PC-3 (cell line): ENCODE results near the gene KLHL8. TPM values are rescaled to one million over a fixed set of nuclear protein-coding genes. Genes with fewer than 3 reads are reported as not detected.

ENCODE experiments used
- ATAC-seq: fragments of 200-7000 bp; cut with Tn5 transposase; 2 replicates; pipeline ENCODE4 v1.9.1; 2020; ENCODE audit warnings: mild to moderate bottlenecking, moderate library complexity
- BruUV-seq: library from RNA; stranded (reverse); fragments of 400-500 nt; replicated peaks from 2 replicates; lab custom pipeline; 2021; lab: Mats Ljungman, UMichigan
- CTCF ChIA-PET: fragments of 300-600 bp; sonication (Branson Sonifier 250); formaldehyde crosslinking; loops from one replicate; lab custom pipeline; 2022; ENCODE audit warnings: antibody characterized with exemption; lab: Charles Lee
- POLR2A ChIA-PET: fragments of 300-600 bp; sonication (Branson Sonifier 250); formaldehyde crosslinking; loops from one replicate; lab custom pipeline; 2022; ENCODE audit warnings: antibody characterized with exemption; ENCODE audit not compliant: unreplicated experiment; lab: Charles Lee
- DNase-seq: peaks from one replicate; pipeline ENCODE4 v3.0.0-alpha.2; 2015
- H2AFZ ChIP-seq: fragments of 300-600 bp; sonication (generic); 2 replicates; pipeline ENCODE4 v1.6.0; 2016; ENCODE audit warnings: antibody characterized with exemption, low read length
- H3F3A ChIP-seq: fragments of 300-600 bp; sonication (generic); one replicate; pipeline ENCODE4 v1.6.0; 2017; ENCODE audit warnings: antibody characterized with exemption, low read length, control low read depth, mild to moderate bottlenecking; ENCODE audit not compliant: unreplicated experiment
- H3K27ac ChIP-seq: fragments of 300-600 bp; sonication (generic); 2 replicates; pipeline ENCODE4 v1.5.1; 2016; ENCODE audit warnings: mild to moderate bottlenecking, low read length
- H3K27me3 ChIP-seq: fragments of 300-600 bp; sonication (generic); 2 replicates; pipeline ENCODE4 v1.6.1; 2016; ENCODE audit warnings: low read length, mixed read lengths
- H3K36me3 ChIP-seq: fragments of 300-600 bp; sonication (generic); 2 replicates; pipeline ENCODE4 v1.6.1; 2016; ENCODE audit warnings: low read depth, mixed run types, low read length, mixed read lengths
- H3K4me1 ChIP-seq: fragments of 300-600 bp; sonication (generic); 2 replicates; pipeline ENCODE4 v1.5.1; 2016; ENCODE audit warnings: low read length; ENCODE audit not compliant: insufficient read depth
- H3K4me2 ChIP-seq: fragments of 300-600 bp; sonication (generic); 2 replicates; pipeline ENCODE4 v1.6.0; 2016; ENCODE audit warnings: low read length
- H3K4me3 ChIP-seq: fragments of 300-600 bp; sonication (generic); 2 replicates; pipeline ENCODE4 v1.5.1; 2016; ENCODE audit warnings: mild to moderate bottlenecking, low read length, mixed read lengths
- H3K79me2 ChIP-seq: fragments of 300-600 bp; sonication (generic); 2 replicates; pipeline ENCODE4 v1.6.1; 2017; ENCODE audit warnings: low read length, mixed read lengths
- H3K9ac ChIP-seq: fragments of 300-600 bp; sonication (generic); 2 replicates; pipeline ENCODE4 v1.6.0; 2016; ENCODE audit warnings: mild to moderate bottlenecking, low read length
- H3K9me2 ChIP-seq: fragments of 300-600 bp; sonication (generic); replicated peaks from 2 replicates; pipeline ENCODE4 v1.6.1; 2016; ENCODE audit warnings: mixed run types, low read length, mixed read lengths
- H3K9me3 ChIP-seq: fragments of 300-600 bp; sonication (generic); 2 replicates; pipeline ENCODE4 v1.6.1; 2016; ENCODE audit warnings: low read length, mixed read lengths
- H4K20me1 ChIP-seq: fragments of 300-600 bp; sonication (generic); 2 replicates; pipeline ENCODE4 v1.6.1; 2016; ENCODE audit warnings: low read length, mixed read lengths
- EZH2 ChIP-seq: fragments of 300-600 bp; sonication (generic); IDR thresholded peaks from one replicate; pipeline ENCODE4 v1.6.1; 2017; ENCODE audit warnings: antibody characterized with exemption, mild to moderate bottlenecking, low read length; ENCODE audit not compliant: unreplicated experiment
- EZH2phosphoT487 ChIP-seq: fragments of 300-600 bp; sonication (generic); IDR thresholded peaks from 2 replicates; pipeline ENCODE4 v1.6.1; 2018; ENCODE audit warnings: mild to moderate bottlenecking, antibody characterized with exemption, low read length, borderline replicate concordance
- intact Hi-C: fragments of 100-400 bp; cut with micrococcal nuclease; formaldehyde crosslinking; loops from 2 replicates; pipeline ENCODE4 v1.9.0; 2023
- total RNA-seq: library from RNA; depleted of rRNA; stranded (reverse); fragments of >200 nt; gene quantifications from 2 replicates; pipeline ENCODE4 v1.2.3, GENCODE V29; 2014
- TF ChIP-seq, protein P1 (sequence below): fragments of 300-600 bp; sonication (generic); conservative IDR thresholded peaks from 2 replicates; pipeline ENCODE4 v1.5.1; 2017; ENCODE audit warnings: antibody characterized with exemption, low read depth, mild to moderate bottlenecking, low read length

The KLHL8 gene
- total RNA-seq, 1 experiment from 2014 or later: 5.6 TPM

DNA sequence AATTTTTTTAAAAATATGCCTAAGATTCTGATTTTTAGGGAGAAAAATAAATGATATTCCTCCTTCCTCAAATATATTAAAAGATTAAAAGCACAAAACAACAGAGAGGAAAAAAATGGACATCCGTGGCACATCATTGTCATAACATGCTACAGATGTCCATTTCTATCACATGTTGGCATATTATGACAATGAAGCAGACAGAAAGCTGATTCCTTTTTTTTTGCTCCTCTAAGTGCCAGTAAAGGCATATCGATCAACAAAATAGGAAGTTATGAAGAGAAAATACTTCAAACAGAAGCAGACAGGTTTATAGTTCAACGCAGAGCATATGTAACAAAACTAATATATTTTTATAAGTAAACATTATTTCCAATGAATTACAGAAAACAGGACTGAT lies 11.2 kb downstream of the KLHL8 start:
- Histone ChIP-seq H3K27ac (no peak overlapping the region), H3K4me3 (no peak overlapping the region), H3K27me3 (no peaks in the 10 kb centered on the region), H3K36me3 (no peaks in the 10 kb centered on the region), H3K9me2 (no peaks in the 10 kb centered on the region), H3K79me2 (0 out of 2 replicates have a peak, but pooled peaks cover 5% of the 10 kb centered on the region), H3K9ac (no peak overlapping the region), H3K9me3 (no peaks in the 10 kb centered on the region), H3F3A (no peaks in the 10 kb centered on the region), H3K4me1 (no peaks in the 10 kb centered on the region), H4K20me1 (no peaks in the 10 kb centered on the region), H3K4me2 (no peak overlapping the region), H2AFZ (no peak overlapping the region)
- TF ChIP-seq EZH2phosphoT487 (no peak), EZH2 (no peak)
- TF ChIP-seq, protein P1, sequence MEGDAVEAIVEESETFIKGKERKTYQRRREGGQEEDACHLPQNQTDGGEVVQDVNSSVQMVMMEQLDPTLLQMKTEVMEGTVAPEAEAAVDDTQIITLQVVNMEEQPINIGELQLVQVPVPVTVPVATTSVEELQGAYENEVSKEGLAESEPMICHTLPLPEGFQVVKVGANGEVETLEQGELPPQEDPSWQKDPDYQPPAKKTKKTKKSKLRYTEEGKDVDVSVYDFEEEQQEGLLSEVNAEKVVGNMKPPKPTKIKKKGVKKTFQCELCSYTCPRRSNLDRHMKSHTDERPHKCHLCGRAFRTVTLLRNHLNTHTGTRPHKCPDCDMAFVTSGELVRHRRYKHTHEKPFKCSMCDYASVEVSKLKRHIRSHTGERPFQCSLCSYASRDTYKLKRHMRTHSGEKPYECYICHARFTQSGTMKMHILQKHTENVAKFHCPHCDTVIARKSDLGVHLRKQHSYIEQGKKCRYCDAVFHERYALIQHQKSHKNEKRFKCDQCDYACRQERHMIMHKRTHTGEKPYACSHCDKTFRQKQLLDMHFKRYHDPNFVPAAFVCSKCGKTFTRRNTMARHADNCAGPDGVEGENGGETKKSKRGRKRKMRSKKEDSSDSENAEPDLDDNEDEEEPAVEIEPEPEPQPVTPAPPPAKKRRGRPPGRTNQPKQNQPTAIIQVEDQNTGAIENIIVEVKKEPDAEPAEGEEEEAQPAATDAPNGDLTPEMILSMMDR: no peak
- no TSS peak for BruUV-seq
- ChIA-PET CTCF (interaction anchor here (0.5 kb wide), 1 partner anchor 95 kb away, joined by 6 read pairs; no protein-coding TSS in a partner anchor), POLR2A (no interaction called here)
- intact Hi-C loops: no loop called here
- DNase-seq (no peak), ATAC-seq (no peak)

DNA sequence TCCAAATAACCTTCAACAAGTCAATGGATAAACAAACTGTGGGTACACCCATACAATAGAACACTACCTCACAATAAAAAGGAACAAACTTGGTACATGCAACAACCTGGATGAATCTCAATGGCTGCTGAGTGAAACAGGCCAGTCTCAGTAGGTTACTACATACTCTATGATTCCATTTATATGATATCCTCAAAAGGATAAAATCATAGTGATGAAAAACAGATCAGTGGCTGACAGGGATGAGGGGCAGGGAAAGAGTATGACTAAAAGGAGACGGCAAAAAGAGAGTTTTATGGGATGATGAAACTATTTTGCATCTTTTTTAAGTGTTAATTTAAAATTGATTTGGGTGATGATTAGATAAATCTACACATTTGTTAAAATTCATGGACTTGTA lies 15.9 kb downstream of the KLHL8 start:
- intact Hi-C loops: no loop called here
- Histone ChIP-seq H4K20me1 (no peaks in the 10 kb centered on the region), H3K27ac (no peak overlapping the region), H2AFZ (no peak overlapping the region), H3K4me2 (no peak overlapping the region), H3K4me3 (no peak overlapping the region), H3K79me2 (peaks cover 19% of the 10 kb centered on the region), H3K9ac (no peak overlapping the region), H3K36me3 (no peaks in the 10 kb centered on the region), H3K9me3 (no peaks in the 10 kb centered on the region), H3F3A (no peaks in the 10 kb centered on the region), H3K9me2 (no peaks in the 10 kb centered on the region), H3K27me3 (no peaks in the 10 kb centered on the region), H3K4me1 (no peaks in the 10 kb centered on the region)
- TF ChIP-seq EZH2 (no peak), EZH2phosphoT487 (no peak)
- TF ChIP-seq, protein P1: no peak
- ChIA-PET CTCF (no interaction called here), POLR2A (no interaction called here)
- DNase-seq (no peak), ATAC-seq (no peak)
- no TSS peak for BruUV-seq

- Histone ChIP-seq H3K27ac (no peak overlapping the region), H3K36me3 (no peaks in the 10 kb centered on the region), H3K4me2 (no peak overlapping the region), H3K9ac (no peak overlapping the region), H2AFZ (no peak overlapping the region), H3K4me1 (no peaks in the 10 kb centered on the region), H3K9me2 (no peaks in the 10 kb centered on the region), H4K20me1 (no peaks in the 10 kb centered on the region), H3K79me2 (peaks cover 20% of the 10 kb centered on the region), H3K4me3 (no peak overlapping the region), H3F3A (no peaks in the 10 kb centered on the region), H3K9me3 (no peaks in the 10 kb centered on the region), H3K27me3 (no peaks in the 10 kb centered on the region)
- intact Hi-C loops: no loop called here
- CTCF ChIA-PET: no interaction called here
- no peak for ATAC-seq
- TF ChIP-seq EZH2 (no peak), EZH2phosphoT487 (no peak)
- TF ChIP-seq, protein P1: no peak
- no peak for DNase-seq
- POLR2A ChIA-PET: no interaction called here
- BruUV-seq: no TSS peak
Observed at GRCh38 chr4:87196927-87197326, 23.5 kb downstream of the KLHL8 start.
